ENCODE results near the gene FAM163B.

DNA sequence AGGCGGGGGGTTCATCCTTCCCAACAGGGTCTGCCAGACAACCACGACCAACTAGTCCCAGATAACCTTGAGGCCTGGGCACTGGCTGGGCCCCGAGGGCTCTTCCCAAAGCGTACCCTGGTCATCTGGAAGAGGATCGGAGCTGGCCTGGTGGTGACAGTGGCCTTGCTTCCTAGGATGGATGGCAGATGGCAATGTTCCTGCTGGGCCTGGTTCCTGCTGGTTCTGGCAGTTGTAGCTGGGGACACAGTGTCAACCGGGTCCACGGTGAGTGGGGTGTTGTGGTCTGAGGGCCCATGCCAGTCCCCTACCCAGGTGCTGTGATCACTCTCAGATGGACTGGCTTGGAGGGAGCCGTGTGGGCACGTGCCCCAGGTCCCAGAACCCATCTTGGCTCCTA is 72.7 kb downstream of the FAM163B start:
- TF ChIP-seq, protein P1, sequence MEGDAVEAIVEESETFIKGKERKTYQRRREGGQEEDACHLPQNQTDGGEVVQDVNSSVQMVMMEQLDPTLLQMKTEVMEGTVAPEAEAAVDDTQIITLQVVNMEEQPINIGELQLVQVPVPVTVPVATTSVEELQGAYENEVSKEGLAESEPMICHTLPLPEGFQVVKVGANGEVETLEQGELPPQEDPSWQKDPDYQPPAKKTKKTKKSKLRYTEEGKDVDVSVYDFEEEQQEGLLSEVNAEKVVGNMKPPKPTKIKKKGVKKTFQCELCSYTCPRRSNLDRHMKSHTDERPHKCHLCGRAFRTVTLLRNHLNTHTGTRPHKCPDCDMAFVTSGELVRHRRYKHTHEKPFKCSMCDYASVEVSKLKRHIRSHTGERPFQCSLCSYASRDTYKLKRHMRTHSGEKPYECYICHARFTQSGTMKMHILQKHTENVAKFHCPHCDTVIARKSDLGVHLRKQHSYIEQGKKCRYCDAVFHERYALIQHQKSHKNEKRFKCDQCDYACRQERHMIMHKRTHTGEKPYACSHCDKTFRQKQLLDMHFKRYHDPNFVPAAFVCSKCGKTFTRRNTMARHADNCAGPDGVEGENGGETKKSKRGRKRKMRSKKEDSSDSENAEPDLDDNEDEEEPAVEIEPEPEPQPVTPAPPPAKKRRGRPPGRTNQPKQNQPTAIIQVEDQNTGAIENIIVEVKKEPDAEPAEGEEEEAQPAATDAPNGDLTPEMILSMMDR (IDR thresholded peaks at IDR 0.05) = no peak
- TF ChIP-seq EP300 (IDR thresholded peaks at IDR 0.05) (no peak), POLR2A (IDR thresholded peaks at IDR 0.05) (no peak)
